Measurements from ENCODE around the gene GDF9. TPM values are rescaled to one million over a fixed set of nuclear protein-coding genes. Genes with fewer than 3 reads are reported as not detected.

GDF9 gene
- total RNA-seq, 4 donors from 2014 or later: 0.22 to 0.75 (median 0.51) TPM; not detected in 1

GRCh38 chr5:132859889-132860437 is 6.3 kb downstream of the GDF9 start:
- TF ChIP-seq CTCF (IDR thresholded peaks at IDR 0.05; ENCODE audit: low read depth): no peak

GRCh38 chr5:132856011-132856410 is 10.3 kb downstream of the GDF9 start:
- no peak for TF ChIP-seq CTCF (IDR thresholded peaks at IDR 0.05; ENCODE audit: low read depth)

- no peak for TF ChIP-seq CTCF (IDR thresholded peaks at IDR 0.05; ENCODE audit: low read depth)
These were observed 12.0 kb downstream of the GDF9 start for GRCh38 chr5:132854301-132854700.

GRCh38 chr5:132853790-132854189 is 12.5 kb downstream of the GDF9 start:
- TF ChIP-seq CTCF (IDR thresholded peaks at IDR 0.05; ENCODE audit: low read depth): no peak

GRCh38 chr5:132853323-132853722 is 12.9 kb downstream of the GDF9 start:
- no peak for TF ChIP-seq CTCF (IDR thresholded peaks at IDR 0.05; ENCODE audit: low read depth)

GRCh38 chr5:132850066-132850465 is 16.2 kb downstream of the GDF9 start:
- TF ChIP-seq CTCF (IDR thresholded peaks at IDR 0.05; ENCODE audit: low read depth): no peak

GRCh38 chr5:132849347-132849746 is 16.9 kb downstream of the GDF9 start:
- no peak for TF ChIP-seq CTCF (IDR thresholded peaks at IDR 0.05; ENCODE audit: low read depth)
